NCI-H128 (cell line): ENCODE results near the gene TMOD3.
"Not testable (repeated sequence)": the region's sequence is repeated elsewhere in the genome, so short reads cannot be mapped to it uniquely, and the experiment has no call there.

Source experiments
- DNase-seq: peaks from one replicate; lab custom pipeline; 2025; ENCODE audit not compliant: unreplicated experiment; lab: John Stamatoyannopoulos, UW

Gene TMOD3

GRCh38 chr15:51829376-51830275 lies at the start of gene TMOD3:
Gene TMOD3, plus strand, starts transcription at chr15:51829653. Its CDS starts 33,232 bp downstream, at chr15:51862885.
- DNase-seq = peak; percentile 58

DNA sequence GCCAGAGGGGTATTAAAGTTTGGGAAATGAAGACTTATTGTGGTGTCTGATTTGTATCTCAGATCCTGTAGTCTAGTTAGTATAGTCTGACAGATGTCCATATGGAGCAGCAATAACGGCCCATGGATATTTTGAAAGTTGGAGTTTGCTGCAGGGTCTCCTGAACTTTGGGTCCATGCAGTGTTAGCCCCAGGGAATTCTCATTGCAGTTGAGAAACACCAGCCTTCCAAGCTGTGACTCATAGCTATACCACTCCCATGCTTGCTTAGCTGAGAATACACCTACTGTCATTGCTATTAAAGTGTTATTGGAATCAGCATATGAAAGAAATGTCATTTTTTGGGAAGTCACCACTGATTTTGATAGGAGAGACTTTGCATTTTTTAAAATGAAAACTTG lies 48.8 kb upstream of the TMOD3 start:
- DNase-seq = no peak

GRCh38 chr15:51781506-51781905 lies 47.9 kb upstream of the TMOD3 start:
- no peak for DNase-seq

DNA sequence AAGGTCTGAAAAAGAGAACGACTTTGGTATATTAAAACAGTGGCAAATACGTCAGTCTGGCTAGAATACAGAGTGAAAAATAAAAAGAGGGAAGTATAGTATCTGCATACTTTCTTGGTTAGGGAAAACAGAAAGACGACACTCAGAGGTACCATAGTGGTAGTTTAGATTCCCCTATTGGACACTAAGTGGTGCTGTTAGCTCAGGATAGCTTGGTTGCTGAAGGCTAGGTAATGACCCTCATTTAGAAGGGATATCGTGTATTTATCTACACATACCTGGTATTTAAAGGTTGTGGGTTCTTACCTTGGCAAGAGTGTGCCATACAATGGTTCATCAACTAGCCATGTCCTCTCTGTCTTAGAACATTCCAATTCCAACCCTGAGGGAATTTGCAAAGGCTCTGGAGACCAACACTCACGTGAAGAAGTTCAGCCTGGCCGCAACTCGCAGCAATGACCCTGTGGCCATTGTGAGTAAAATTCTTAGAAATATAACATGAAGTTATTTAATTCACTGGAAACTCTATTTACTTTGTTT lies 47.0 kb upstream of the TMOD3 start:
- DNase-seq = no peak

- DNase-seq = no peak
Observed at GRCh38 chr15:51783967-51784366, 45.5 kb upstream of the TMOD3 start.

DNA sequence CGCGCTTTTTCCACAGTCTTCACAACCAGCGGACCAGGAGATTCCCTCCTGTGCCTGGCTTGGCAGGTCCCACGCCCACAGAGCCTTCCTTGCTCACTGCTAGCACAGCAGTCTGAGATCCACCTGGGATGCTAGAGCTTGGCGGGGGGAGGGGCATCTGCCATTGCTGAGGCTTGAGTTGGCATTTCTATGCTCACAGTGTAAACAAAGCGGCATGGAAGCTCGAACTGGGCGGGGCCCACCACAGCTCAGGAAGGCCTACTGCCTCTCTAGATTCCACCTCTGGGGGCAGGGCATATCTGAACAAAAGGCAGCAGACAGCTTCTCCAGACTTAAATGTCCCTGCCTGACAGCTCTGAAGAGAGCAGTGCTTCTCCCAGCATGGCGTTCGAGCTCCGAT lies 42.3 kb upstream of the TMOD3 start:
- not testable (repeated sequence) for DNase-seq

GRCh38 chr15:51792474-51792873 lies 37.0 kb upstream of the TMOD3 start:
- not testable (repeated sequence) for DNase-seq

GRCh38 chr15:51793521-51794305 lies 35.7 kb upstream of the TMOD3 start:
- DNase-seq = no peak

- no peak for DNase-seq
Observed at GRCh38 chr15:51796847-51797401, 32.5 kb upstream of the TMOD3 start.

GRCh38 chr15:51798281-51798680 lies 31.2 kb upstream of the TMOD3 start:
- DNase-seq = no peak

DNA sequence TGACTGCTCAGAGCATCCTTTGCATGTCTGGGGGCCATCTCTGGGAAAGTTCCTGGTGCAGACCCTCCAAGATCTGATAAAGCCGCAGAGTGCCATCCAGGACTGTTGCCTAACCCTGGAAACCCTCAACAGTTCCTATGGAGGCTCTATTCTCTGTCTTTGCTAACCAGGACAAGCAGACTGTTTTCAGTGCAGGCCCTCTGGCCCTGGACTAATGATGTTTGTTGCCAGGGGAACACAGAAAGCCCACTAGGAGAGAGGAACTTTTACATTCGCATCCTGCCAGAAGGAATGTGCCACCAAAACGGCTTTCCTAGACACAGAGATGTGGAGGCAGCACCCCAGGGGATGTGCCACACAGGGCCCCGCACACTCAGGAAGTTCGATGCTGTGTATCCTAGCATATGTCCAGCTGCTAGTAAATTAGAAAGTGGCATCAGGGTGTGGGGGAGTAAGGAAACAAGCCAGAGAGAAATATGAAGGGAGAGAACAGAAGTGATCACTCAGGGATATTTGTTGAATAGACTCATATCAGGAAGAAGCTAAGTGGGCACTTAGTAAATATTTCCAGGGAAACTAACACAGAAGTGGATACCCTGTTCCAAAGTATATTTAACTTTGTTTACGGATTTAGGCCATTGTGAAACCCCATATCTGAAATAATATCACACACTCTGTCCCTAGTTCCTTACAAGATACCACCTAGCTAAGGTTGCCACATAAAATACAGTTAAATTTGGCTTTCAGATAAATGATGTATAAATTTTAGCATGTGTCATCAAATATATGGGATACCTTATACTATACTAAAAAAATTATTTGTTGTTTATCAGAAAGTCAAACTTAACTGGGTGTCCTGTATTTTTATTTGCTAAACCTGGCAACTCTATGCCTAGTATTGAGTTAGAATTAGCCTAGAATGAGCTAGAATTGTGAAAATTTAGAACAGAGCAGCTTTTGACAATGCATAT lies 29.9 kb upstream of the TMOD3 start:
- no peak for DNase-seq

DNA sequence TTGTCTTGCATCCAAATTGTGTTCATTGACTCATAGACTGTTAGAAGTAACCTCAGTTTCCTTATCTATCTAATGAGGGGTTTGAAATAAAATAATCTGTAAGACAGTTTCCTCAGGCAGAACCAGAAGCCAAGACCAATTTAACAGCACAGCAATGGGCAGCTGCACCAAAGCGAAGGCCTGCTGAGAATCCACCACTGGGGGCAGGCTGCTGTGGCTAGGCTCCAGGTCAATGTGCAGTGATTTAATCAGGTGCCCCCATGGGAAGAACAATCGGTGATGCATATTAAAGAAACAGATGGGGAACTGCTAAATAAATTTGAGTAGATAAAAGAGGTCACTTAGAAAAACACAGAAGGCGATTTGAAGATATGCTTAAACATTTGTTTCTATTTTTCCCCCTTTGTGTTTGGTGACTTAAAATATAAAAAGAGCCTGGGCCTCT lies 28.0 kb upstream of the TMOD3 start:
- no peak for DNase-seq

- DNase-seq = no peak
Observed at GRCh38 chr15:51802593-51802992, 26.9 kb upstream of the TMOD3 start.

- no peak for DNase-seq
Observed at GRCh38 chr15:51803965-51804364, 25.5 kb upstream of the TMOD3 start.

- DNase-seq = no peak
Observed at GRCh38 chr15:51806123-51806522, 23.3 kb upstream of the TMOD3 start.

- no peak for DNase-seq
Observed at GRCh38 chr15:51809457-51809856, 20.0 kb upstream of the TMOD3 start.

- DNase-seq = no peak
Observed at GRCh38 chr15:51812598-51812997, 16.9 kb upstream of the TMOD3 start.

DNA sequence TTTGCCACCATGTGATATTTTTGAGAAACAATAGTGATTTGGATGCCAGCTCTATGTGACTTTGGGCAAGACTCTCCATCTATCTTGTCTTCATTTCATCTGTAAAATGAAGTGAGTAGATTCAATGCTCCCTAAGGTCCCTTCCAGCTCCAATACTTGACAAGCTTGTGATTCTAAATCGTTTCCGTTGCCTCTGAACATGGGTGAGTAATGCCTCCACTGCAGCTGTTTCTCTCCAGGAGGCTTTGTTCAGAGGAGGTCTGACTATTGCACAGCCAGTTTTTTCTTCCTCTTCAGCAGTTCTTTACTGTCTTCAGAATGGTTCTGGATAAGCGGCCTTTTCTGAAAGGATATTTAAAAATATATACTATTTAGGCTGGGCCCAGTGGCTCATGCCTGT lies 14.8 kb upstream of the TMOD3 start:
- DNase-seq = no peak

- DNase-seq = no peak
Observed at GRCh38 chr15:51816611-51817010, 12.8 kb upstream of the TMOD3 start.

DNA sequence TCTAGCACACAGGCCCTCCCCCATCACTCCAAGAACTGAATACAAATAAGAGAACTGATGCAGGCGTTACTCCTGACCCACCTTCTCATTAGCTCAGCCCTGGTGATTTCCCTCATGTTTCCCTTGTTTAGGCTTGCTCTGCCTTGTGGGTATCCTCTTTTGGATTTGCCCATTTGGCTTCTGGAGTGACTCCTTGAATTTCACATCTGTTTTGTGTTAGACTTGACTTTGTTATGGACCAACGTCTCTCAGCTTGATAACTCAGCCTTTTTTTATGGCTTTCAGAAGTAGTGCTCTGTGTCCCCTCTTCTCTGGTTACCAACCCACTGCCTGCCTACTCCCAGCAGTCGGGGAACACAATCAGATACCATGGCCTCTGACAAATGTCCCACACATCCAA lies 11.3 kb upstream of the TMOD3 start:
- no peak for DNase-seq
